IPS DF 19.7 (cell line): ENCODE data around the gene HPN.
"Not testable (repeated sequence)": the region's sequence is repeated elsewhere in the genome, so short reads cannot be mapped to it uniquely, and the experiment has no call there.

Experiments
- DNase-seq: peaks from one replicate; pipeline ENCODE4 v3.0.0-alpha.2; 2013; ENCODE audit warnings: low read depth, low spot score

Gene HPN

GRCh38 chr19:35041548-35042055 is at the start of gene HPN:
Gene HPN (plus strand): TSS chr19:35041721. CDS start chr19:35042507, 786 bp downstream.
- no peak for DNase-seq

DNA sequence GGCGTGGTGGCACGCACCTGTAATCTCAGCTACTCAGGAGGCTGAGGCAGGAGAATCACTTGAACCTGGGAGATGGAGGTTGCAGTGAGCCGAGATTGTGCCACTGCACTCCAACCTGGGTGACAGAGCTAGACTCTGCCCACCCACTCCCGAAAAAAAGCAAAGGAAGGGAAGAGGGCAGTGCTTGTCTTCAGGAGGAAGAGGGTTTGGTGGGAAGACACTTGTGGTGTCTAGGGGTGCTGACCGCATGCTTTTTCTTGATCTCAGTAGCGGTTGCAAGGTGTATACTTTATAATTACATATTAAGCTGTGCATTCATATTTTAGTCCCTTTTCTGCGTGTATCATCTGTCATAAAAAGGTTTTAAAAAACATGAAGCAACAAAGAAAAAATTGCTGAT is 48.9 kb upstream of the HPN start:
- DNase-seq: not testable (repeated sequence)

GRCh38 chr19:34994286-34994642 is 47.3 kb upstream of the HPN start:
- DNase-seq: no peak

DNA sequence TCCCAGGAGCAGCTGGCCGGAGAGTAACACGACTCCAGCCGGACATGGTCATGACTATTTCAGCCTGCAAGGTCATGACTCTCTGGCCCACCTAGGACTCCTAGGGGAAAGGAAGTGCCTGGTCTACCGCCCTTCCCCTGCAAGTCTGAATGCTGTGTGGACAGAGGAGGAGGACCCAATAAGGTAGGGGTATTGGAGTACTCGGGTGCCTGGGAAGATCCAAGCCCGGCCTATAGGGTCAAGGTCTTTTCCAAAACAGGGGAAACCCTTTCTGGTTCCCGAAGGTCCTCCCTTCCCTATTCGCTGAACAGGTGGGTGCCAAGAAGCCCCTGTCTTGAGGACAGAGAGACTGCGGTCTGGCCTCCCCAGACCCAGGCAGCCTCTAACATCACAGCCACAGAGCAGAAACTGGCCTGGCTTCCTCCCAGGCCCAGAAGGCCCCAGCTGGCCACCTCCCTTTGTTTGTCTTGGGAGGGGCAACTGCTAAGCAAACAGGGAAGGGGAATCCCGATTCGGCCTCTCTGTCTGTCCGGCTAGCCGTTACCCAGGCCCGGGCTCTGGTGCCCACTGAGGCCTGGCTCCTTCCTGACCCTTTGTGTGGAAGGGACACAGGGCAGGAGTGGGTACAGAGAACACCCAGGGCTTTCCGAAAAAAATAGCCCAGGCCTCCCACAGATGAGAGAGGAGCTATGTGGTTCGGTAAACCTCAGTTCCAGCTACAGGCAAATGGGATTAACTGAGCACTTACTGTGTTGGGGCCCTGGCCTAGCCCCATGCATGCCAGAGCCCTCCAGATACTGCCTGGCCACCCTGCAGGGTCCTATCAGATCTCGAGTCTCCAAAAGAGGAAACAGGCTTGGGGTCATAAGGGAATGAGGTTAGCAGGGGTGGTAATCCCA is 46.6 kb upstream of the HPN start:
- DNase-seq: no peak

- no peak for DNase-seq
Measured at GRCh38 chr19:34995551-34995950, 46.0 kb upstream of the HPN start.

- DNase-seq: no peak
Measured at GRCh38 chr19:34997071-34997617, 44.4 kb upstream of the HPN start.

- DNase-seq: not testable (repeated sequence)
Measured at GRCh38 chr19:34998224-34998623, 43.3 kb upstream of the HPN start.

DNA sequence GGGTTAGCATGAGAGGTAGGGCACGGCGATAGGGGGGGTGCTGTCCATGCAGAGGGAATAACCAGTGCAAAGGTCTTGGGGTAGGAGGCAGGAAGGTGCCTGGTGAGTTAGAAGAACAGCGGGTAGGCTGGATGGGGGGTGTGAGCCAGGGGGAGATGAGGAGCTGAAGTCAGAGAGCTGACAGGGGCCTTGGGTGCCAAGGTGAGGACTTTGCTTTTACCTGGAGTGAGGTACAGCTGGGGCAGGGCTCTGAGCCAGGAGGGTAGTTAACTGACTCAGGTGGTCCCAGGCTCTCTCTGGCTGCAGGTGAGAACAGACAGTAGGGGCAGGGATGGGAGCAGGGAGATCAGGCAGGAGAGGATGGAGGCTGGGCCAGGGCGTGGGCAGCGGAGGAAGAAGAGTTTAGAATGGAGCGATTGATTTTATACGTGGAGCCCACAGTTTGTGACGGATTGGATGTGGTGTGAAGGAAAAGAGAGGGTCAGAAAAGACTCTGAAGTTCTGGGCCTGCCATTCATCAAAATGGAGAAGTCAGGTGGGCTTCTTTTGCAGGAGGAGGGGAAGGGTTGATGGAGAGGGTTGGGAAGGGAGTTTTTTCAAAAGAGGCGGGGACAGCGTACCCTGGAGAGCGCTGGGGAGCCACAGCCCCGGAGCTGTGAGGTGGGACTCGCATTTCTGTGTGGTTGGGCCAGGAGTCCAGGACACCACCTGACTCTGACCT is 42.6 kb upstream of the HPN start:
- no peak for DNase-seq

DNA sequence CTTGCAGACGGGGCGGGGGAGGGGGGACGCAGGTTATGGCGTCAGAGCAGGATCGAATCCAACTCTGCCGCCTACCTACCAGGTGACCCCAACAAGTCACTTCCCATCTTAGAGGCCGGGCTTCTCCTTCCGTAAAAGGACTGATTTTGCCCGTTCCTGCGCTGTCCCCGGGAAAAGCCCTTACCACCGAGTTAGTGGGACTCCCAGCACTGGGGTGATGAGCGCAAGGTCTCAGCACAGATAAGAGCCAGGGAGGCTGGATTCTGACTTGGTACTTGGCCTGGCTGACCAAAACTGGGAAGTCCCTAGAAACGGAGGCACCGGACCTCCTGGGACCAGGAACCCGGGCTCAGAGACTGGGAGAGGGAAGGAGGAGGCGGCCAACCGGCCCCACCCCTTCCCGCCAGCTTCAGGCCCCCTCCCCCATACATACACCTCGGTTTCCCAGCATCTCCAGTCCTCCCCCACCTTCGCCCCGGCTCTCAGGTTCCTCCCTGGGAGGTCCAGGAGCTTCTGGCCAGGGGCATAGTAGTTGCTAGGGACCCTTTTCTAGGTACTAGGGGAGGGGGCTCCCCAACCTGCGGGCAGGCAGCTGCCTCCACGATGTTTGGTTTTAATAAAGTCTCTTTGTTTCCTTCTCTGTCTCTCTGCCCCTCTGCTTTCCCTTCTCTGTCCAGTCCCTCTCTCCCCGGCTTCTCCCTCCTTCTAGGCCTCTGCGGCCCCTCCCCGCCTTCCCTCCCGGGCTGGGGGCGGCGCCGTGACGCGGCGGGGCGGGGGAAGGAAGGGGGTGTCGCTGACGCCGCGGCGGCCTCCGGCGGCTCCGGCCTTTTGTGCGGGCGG is 41.8 kb upstream of the HPN start, which contains the start of gene GRAMD1A:
Gene GRAMD1A, plus strand, starts transcription at position 826 of the 840 bp plus-strand sequence. CDS start 156 bp downstream, outside the sequence.
- DNase-seq: no peak

GRCh38 chr19:35000338-35000646 is 41.2 kb upstream of the HPN start:
- DNase-seq: no peak

GRCh38 chr19:35000647-35001501 is 40.6 kb upstream of the HPN start:
- DNase-seq: no peak

GRCh38 chr19:35002037-35002535 is 39.4 kb upstream of the HPN start:
- no peak for DNase-seq

DNA sequence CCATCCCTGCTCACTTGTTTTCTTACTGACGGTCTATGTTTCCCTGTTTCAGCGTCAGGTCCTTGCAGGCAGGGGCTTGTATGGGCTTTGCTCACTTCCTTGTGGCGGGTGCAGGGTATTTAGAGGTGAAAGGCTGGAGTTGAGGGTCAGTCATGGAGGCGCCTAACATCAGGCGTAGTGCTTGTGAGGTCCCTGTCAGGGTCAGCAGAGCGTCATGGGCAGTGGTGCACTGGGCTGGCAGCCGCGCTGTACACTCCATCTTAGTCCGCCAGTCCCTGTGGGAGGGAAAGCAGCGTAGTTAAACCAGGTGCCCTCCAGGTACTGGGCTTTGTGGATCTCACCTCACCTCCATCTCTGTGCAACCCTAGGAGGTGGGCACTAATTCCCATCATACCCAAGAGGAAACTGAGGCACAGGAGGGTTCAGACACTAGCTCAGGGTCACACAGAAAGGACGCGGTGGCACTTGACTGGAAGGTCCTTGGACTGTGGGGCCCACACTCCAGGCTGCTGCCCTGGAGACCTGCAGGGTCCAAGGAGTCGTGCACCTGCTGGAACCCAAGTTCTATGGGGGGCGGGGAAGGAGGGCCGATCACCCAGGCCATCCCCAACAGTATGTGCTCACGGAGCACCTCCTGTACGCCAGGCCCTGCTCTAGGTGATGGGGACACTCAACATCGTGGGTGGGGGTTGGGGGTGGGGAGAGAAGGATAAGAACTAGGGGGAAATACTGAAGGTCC is 36.8 kb upstream of the HPN start:
- no peak for DNase-seq

GRCh38 chr19:35005256-35005977 is 36.1 kb upstream of the HPN start:
- no peak for DNase-seq

DNA sequence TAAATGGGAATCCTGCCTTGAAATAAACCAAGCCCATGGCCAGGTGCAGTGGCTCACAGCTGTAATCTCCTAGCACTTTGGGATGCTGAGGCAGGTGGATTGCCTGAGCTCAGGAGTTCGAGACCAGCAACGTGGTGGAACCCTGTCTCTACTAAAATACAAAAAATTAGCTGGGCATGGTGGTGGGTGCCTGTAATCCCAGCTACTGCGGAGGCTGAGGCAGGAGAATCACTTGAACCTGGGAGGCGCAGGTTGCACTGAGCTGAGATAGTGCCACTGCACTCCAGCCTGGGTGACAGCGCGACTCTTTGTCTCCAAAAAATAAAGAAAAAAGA is 35.5 kb upstream of the HPN start:
- not testable (repeated sequence) for DNase-seq

DNA sequence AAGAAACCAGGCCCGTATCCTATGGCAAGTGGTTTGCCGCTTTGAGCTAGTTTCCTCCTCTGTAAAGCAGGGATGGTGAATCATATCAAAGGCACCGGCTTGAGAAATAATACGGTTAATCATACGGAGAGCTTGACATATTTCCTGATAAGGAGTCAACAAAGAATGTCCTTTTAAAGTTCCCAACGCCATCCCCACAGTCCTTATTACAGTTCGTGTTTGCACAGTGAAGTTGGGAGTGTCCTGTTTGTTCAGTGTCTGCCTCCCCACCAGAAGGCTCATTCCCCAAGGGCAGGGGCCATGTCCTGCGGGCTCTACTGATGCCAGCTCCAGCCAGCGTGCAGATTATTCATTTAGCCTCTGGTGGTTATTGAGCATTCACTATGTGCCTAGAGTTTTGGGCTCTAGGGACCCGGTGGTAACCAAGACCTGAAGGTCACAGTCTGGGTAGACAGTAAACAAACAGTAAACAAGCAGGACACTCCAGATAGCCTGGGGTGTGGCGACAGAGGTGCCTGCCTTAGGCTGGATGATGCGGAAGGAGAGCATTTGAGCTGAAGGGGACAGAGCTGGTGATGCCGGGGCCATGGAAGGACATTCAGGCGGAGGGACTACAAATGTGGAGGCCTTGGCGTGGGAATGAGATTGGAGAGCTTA is 35.1 kb upstream of the HPN start:
- no peak for DNase-seq

DNA sequence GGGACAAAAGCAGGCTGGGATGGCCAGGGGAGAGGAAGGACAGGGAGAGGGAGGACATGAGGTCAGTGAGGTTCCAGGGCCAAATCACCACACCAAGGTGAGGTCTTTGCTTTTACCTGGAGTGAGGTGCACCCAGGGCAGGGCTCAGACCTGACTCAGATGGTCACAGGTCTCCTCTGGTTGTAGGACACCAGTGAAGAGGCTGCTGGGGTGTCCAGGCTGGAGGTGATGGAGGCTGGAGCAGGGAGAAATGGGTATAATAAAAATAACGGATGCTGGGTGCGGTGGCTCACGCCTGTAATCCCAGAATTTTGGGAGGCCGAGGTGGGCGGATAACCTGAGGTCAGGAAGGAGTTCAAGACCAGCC is 34.5 kb upstream of the HPN start:
- DNase-seq: no peak

GRCh38 chr19:35007427-35007826 is 34.1 kb upstream of the HPN start:
- not testable (repeated sequence) for DNase-seq

DNA sequence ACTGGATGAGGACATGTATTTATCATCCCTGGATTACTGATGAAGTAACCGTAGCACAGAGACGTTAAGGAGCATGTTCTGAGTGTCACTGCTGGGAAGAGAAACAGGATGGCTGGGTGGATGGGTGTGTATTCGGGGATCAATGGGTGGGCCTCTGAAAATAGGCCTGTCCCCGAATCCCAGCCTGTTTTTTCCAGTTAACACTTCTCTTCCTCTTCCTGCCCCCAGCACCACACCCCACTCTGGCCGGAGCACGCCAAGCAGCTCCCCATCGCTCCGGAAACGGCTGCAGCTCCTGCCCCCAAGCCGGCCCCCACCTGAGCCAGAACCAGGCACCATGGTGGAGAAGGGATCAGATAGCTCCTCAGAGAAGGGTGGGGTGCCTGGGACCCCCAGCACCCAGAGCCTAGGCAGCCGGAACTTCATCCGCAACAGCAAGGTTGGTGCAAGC is 32.6 kb upstream of the HPN start:
- no peak for DNase-seq
